HEK293 (cell line): ENCODE results near the gene PPFIBP1.

Experiments
- FEZF1 ChIP-seq: fragments of 450-650 bp; formaldehyde crosslinking; IDR thresholded peaks from 2 replicates; pipeline ENCODE4 v1.5.1; 2016; ENCODE audit warnings: missing biosample characterization, missing genetic modification characterization
- GLIS2 ChIP-seq: fragments of 450-650 bp; formaldehyde crosslinking; IDR thresholded peaks from 2 replicates; pipeline ENCODE4 v1.5.1; 2016; ENCODE audit warnings: missing biosample characterization, missing genetic modification characterization
- MYNN ChIP-seq: fragments of 450-650 bp; formaldehyde crosslinking; IDR thresholded peaks from 2 replicates; pipeline ENCODE4 v1.5.1; 2016; ENCODE audit warnings: missing biosample characterization, missing genetic modification characterization, borderline replicate concordance
- TRIM28 ChIP-seq: IDR thresholded peaks from 2 replicates; pipeline ENCODE4 v1.6.1; 2011; ENCODE audit warnings: low read length, control low read depth, borderline replicate concordance
- YY1 ChIP-seq: fragments of 450-650 bp; formaldehyde crosslinking; IDR thresholded peaks from 2 replicates; pipeline ENCODE4 v1.5.1; 2018; ENCODE audit warnings: missing biosample characterization, missing genetic modification characterization
- ZBTB48 ChIP-seq: fragments of 450-650 bp; formaldehyde crosslinking; IDR thresholded peaks from 2 replicates; pipeline ENCODE4 v1.5.1; 2016; ENCODE audit warnings: missing biosample characterization, missing genetic modification characterization
- ZFHX2 ChIP-seq: fragments of 450-650 bp; formaldehyde crosslinking; conservative IDR thresholded peaks from 2 replicates; pipeline ENCODE4 v1.5.1; 2016; ENCODE audit warnings: missing biosample characterization, missing genetic modification characterization
- ZIC2 ChIP-seq: fragments of 450-650 bp; formaldehyde crosslinking; IDR thresholded peaks from 2 replicates; pipeline ENCODE4 v1.5.1; 2016; ENCODE audit warnings: missing biosample characterization, missing genetic modification characterization
- ZNF121 ChIP-seq: fragments of 450-650 bp; formaldehyde crosslinking; IDR thresholded peaks from 2 replicates; pipeline ENCODE4 v1.5.1; 2016; ENCODE audit warnings: missing biosample characterization, missing genetic modification characterization
- ZNF155 ChIP-seq: fragments of 450-650 bp; formaldehyde crosslinking; IDR thresholded peaks from 2 replicates; pipeline ENCODE4 v1.5.1; 2016; ENCODE audit warnings: missing biosample characterization, missing genetic modification characterization
- ZNF184 ChIP-seq: fragments of 450-650 bp; IDR thresholded peaks from 2 replicates; pipeline ENCODE4 v1.5.1; 2018; ENCODE audit warnings: missing biosample characterization, mild to moderate bottlenecking, missing genetic modification characterization
- ZNF350 ChIP-seq: fragments of 450-650 bp; formaldehyde crosslinking; IDR thresholded peaks from 2 replicates; pipeline ENCODE4 v1.5.0; 2017; ENCODE audit warnings: missing biosample characterization, mild to moderate bottlenecking, missing genetic modification characterization
- ZNF473 ChIP-seq: fragments of 450-650 bp; formaldehyde crosslinking; IDR thresholded peaks from 2 replicates; pipeline ENCODE4 v1.5.1; 2017; ENCODE audit warnings: missing biosample characterization, missing genetic modification characterization
- ZNF558 ChIP-seq: fragments of 450-650 bp; formaldehyde crosslinking; IDR thresholded peaks from 2 replicates; pipeline ENCODE4 v1.5.1; 2016; ENCODE audit warnings: missing biosample characterization, missing genetic modification characterization
- ZNF664 ChIP-seq: fragments of 450-650 bp; formaldehyde crosslinking; IDR thresholded peaks from 2 replicates; pipeline ENCODE4 v1.5.1; 2016; ENCODE audit warnings: missing biosample characterization, missing genetic modification characterization
- ZNF670 ChIP-seq: fragments of 450-650 bp; formaldehyde crosslinking; IDR thresholded peaks from 2 replicates; pipeline ENCODE4 v1.5.1; 2016; ENCODE audit warnings: missing biosample characterization, missing genetic modification characterization, low read depth
- ZNF791 ChIP-seq: fragments of 450-650 bp; formaldehyde crosslinking; IDR thresholded peaks from 2 replicates; pipeline ENCODE4 v1.5.1; 2016; ENCODE audit warnings: missing biosample characterization, missing genetic modification characterization
- ZNF830 ChIP-seq: fragments of 450-650 bp; IDR thresholded peaks from 2 replicates; pipeline ENCODE4 v1.5.0; 2018; ENCODE audit warnings: missing biosample characterization, missing genetic modification characterization, low read depth, mild to moderate bottlenecking, moderate library complexity
- ZNF843 ChIP-seq: fragments of 450-650 bp; formaldehyde crosslinking; IDR thresholded peaks from 2 replicates; pipeline ENCODE4 v1.5.1; 2016; ENCODE audit warnings: missing biosample characterization, missing genetic modification characterization
- ZXDB ChIP-seq: fragments of 450-650 bp; formaldehyde crosslinking; IDR thresholded peaks from 2 replicates; pipeline ENCODE4 v1.5.1; 2016; ENCODE audit warnings: missing biosample characterization, missing genetic modification characterization
- TF ChIP-seq, protein P1 (sequence below): fragments of 450-650 bp; formaldehyde crosslinking; IDR thresholded peaks from 2 replicates; pipeline ENCODE4 v1.5.1; 2016; ENCODE audit warnings: missing biosample characterization, missing genetic modification characterization
- TF ChIP-seq, protein P2 (sequence below): fragments of 450-650 bp; formaldehyde crosslinking; IDR thresholded peaks from 2 replicates; pipeline ENCODE4 v1.5.1; 2016; ENCODE audit warnings: missing biosample characterization, missing genetic modification characterization, borderline replicate concordance
- TF ChIP-seq, protein P3 (sequence below): fragments of 450-650 bp; formaldehyde crosslinking; IDR thresholded peaks from 2 replicates; pipeline ENCODE4 v1.5.1; 2016; ENCODE audit warnings: missing biosample characterization, missing genetic modification characterization
- TF ChIP-seq, protein P4 (sequence below): fragments of 450-650 bp; formaldehyde crosslinking; IDR thresholded peaks from 2 replicates; pipeline ENCODE4 v1.5.1; 2017; ENCODE audit warnings: missing biosample characterization, missing genetic modification characterization

The PPFIBP1 gene

DNA sequence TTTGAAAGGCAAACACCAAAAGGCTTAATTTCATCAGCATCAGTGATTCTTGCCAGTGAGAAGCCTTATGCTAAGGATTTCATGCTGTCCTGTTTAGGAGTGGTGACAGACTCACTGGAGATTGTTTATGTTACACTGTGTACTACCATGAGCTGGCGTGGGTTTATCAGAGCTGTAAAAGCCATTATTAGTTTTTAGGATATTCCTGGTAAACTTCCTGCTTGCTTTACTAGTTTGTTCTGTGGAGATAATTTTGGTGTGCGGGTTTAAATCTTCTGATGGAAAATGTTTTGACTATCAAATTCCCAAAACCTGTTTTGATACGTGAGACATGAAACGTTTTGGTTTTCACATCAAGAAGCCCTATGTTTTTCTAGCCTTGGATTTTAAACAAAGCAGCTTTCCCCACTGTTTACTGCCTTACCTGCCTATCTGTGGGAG is 15.2 kb downstream of the PPFIBP1 start (continued):
- peak; percentile 53 for TF ChIP-seq ZXDB (tag by site-specific recombination)
- TF ChIP-seq ZIC2, result 0 out of 2 replicates have a peak, but pooled peaks have one; percentile 38
- no peak for TF ChIP-seq ZNF473
- TF ChIP-seq ZNF350 (tag by site-specific recombination), result no peak
- peak; percentile 50 for TF ChIP-seq ZFHX2 (tag by site-specific recombination)
- TF ChIP-seq YY1 (tag by site-specific recombination), result no peak
- TF ChIP-seq MYNN (tag by site-specific recombination), result no peak
- no peak for TF ChIP-seq ZNF558 (tag by site-specific recombination)
- TF ChIP-seq ZNF830 (tag by site-specific recombination), result no peak
- TF ChIP-seq TRIM28, result peak; percentile 62; the same call in 1 of the 2 replicates
- no peak for TF ChIP-seq GLIS2 (tag by site-specific recombination)
- TF ChIP-seq ZNF791 (tag by site-specific recombination), result no peak
- TF ChIP-seq ZNF670 (tag by site-specific recombination), result no peak
- no peak for TF ChIP-seq ZNF664 (tag by site-specific recombination)
- TF ChIP-seq, protein P1, sequence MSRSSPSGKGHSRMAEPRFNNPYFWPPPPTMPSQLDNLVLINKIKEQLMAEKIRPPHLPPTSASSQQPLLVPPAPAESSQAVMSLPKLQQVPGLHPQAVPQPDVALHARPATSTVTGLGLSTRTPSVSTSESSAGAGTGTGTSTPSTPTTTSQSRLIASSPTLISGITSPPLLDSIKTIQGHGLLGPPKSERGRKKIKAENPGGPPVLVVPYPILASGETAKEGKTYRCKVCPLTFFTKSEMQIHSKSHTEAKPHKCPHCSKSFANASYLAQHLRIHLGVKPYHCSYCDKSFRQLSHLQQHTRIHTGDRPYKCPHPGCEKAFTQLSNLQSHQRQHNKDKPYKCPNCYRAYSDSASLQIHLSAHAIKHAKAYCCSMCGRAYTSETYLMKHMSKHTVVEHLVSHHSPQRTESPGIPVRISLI, result no peak
- peak; percentile 75; the same call in 1 of the 2 replicates for TF ChIP-seq ZNF843 (tag by site-specific recombination)
- TF ChIP-seq ZBTB48 (tag by site-specific recombination), result no peak
- no peak for TF ChIP-seq ZNF155 (tag by site-specific recombination)
- TF ChIP-seq ZNF121, result no peak
- TF ChIP-seq, protein P2, sequence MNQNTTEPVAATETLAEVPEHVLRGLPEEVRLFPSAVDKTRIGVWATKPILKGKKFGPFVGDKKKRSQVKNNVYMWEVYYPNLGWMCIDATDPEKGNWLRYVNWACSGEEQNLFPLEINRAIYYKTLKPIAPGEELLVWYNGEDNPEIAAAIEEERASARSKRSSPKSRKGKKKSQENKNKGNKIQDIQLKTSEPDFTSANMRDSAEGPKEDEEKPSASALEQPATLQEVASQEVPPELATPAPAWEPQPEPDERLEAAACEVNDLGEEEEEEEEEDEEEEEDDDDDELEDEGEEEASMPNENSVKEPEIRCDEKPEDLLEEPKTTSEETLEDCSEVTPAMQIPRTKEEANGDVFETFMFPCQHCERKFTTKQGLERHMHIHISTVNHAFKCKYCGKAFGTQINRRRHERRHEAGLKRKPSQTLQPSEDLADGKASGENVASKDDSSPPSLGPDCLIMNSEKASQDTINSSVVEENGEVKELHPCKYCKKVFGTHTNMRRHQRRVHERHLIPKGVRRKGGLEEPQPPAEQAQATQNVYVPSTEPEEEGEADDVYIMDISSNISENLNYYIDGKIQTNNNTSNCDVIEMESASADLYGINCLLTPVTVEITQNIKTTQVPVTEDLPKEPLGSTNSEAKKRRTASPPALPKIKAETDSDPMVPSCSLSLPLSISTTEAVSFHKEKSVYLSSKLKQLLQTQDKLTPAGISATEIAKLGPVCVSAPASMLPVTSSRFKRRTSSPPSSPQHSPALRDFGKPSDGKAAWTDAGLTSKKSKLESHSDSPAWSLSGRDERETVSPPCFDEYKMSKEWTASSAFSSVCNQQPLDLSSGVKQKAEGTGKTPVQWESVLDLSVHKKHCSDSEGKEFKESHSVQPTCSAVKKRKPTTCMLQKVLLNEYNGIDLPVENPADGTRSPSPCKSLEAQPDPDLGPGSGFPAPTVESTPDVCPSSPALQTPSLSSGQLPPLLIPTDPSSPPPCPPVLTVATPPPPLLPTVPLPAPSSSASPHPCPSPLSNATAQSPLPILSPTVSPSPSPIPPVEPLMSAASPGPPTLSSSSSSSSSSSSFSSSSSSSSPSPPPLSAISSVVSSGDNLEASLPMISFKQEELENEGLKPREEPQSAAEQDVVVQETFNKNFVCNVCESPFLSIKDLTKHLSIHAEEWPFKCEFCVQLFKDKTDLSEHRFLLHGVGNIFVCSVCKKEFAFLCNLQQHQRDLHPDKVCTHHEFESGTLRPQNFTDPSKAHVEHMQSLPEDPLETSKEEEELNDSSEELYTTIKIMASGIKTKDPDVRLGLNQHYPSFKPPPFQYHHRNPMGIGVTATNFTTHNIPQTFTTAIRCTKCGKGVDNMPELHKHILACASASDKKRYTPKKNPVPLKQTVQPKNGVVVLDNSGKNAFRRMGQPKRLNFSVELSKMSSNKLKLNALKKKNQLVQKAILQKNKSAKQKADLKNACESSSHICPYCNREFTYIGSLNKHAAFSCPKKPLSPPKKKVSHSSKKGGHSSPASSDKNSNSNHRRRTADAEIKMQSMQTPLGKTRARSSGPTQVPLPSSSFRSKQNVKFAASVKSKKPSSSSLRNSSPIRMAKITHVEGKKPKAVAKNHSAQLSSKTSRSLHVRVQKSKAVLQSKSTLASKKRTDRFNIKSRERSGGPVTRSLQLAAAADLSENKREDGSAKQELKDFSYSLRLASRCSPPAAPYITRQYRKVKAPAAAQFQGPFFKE, result no peak
- TF ChIP-seq, protein P3, sequence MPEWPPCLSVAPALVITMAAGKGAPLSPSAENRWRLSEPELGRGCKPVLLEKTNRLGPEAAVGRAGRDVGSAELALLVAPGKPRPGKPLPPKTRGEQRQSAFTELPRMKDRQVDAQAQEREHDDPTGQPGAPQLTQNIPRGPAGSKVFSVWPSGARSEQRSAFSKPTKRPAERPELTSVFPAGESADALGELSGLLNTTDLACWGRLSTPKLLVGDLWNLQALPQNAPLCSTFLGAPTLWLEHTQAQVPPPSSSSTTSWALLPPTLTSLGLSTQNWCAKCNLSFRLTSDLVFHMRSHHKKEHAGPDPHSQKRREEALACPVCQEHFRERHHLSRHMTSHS (tag by site-specific recombination), result 0 out of 2 replicates have a peak, but pooled peaks have one; percentile 41
- TF ChIP-seq FEZF1 (tag by site-specific recombination), result peak; percentile 75
- TF ChIP-seq ZNF184 (tag by site-specific recombination), result no peak
- TF ChIP-seq, protein P4, sequence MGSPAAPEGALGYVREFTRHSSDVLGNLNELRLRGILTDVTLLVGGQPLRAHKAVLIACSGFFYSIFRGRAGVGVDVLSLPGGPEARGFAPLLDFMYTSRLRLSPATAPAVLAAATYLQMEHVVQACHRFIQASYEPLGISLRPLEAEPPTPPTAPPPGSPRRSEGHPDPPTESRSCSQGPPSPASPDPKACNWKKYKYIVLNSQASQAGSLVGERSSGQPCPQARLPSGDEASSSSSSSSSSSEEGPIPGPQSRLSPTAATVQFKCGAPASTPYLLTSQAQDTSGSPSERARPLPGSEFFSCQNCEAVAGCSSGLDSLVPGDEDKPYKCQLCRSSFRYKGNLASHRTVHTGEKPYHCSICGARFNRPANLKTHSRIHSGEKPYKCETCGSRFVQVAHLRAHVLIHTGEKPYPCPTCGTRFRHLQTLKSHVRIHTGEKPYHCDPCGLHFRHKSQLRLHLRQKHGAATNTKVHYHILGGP (tag by site-specific recombination), result peak; percentile 61; the same call in 1 of the 2 replicates
- TF ChIP-seq, all 188 proteins: peak for 16
